Measurements from ENCODE around the gene ZNF239. TPM values are rescaled to one million over a fixed set of nuclear protein-coding genes. Genes with fewer than 3 reads are reported as not detected.
"Not testable (repeated sequence)": the region's sequence is repeated elsewhere in the genome, so short reads cannot be mapped to it uniquely, and the experiment has no call there.

ZNF239 gene
- total RNA-seq, 1 experiment from 2014 or later: 2.5 TPM

DNA sequence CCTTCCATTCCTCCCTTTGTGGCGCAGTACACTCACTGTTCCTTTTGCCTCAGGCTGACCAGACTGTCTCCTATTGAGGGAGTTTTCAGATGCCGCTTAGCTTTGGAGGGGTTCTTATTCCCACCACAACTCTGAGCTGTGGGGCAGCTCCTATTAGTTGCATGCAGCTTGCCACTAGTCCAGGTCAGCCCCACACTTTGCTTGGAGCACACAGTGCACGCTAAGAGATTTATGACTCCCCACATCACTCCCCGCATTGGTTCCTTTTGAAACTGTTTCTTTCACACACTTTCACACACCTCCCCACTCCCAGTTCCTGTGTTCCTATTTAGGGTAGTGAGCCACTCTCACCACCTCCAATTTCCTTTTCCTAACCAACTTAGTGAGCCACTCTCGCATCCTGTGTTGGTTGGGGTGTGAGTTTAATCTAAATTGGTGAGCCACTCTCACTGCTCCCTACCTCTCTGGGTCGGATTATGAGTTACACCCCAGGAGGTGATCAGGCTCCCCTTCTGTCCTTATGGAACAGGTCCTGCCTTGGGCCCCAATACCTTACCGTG is 21.4 kb upstream of the ZNF239 start:
- Histone ChIP-seq H3K4me1 (replicated peaks) (no peaks in the 10 kb centered on the region), H3K27me3 (replicated peaks) (no peaks in the 10 kb centered on the region), H3K9me3 (replicated peaks) (peaks cover 4% of the 10 kb centered on the region; the same call in 1 of the 2 replicates), H3K27ac (no peak overlapping the region), H3K36me3 (no peaks in the 10 kb centered on the region), H3K4me3 (no peak overlapping the region)
- DNase-seq (ENCODE audit: low read depth in 1 of 2, low spot score in 2 of 2): no peak

DNA sequence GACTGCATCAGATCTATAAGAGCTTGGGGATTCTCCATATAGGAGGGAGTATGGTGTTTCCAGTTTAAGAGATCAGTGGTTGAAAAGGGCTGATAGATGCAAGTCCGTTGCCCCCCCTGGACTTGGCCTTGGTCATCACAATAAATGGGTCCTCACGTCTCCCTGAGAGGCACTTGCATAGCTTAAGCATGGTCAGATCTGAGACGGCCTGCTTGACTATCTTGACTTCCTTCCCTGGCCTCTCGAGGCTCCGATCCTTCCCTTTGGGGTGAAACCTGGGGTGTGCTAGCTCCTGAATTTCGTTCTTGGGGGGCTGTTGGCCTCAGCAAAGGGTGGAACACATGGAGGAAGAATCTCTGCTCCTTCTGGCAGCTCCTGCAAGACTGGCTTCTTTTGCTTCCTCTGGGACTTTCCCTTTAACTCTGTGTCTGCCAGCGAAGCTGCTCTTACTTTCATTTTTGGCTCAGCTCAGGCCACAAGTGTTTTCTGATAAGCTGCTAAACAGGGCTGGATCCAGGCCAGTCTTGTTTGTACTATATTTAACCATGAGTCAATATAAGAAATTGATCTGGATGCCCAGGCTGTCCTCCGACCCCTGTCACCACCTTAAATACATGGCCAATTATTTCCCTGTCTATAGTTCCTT is 20.7 kb upstream of the ZNF239 start:
- no peaks in the 10 kb centered on the region for H3K27me3 ChIP-seq (replicated peaks)
- no peak overlapping the region for H3K27ac ChIP-seq
- peaks cover 4% of the 10 kb centered on the region; the same call in 1 of the 2 replicates for H3K9me3 ChIP-seq (replicated peaks)
- no peaks in the 10 kb centered on the region for H3K36me3 ChIP-seq
- no peaks in the 10 kb centered on the region for H3K4me1 ChIP-seq (replicated peaks)
- no peak overlapping the region for H3K4me3 ChIP-seq
- peak in 1 of 2 experiments; percentile 11 for DNase-seq (ENCODE audit: low read depth in 1 of 2, low spot score in 2 of 2)

DNA sequence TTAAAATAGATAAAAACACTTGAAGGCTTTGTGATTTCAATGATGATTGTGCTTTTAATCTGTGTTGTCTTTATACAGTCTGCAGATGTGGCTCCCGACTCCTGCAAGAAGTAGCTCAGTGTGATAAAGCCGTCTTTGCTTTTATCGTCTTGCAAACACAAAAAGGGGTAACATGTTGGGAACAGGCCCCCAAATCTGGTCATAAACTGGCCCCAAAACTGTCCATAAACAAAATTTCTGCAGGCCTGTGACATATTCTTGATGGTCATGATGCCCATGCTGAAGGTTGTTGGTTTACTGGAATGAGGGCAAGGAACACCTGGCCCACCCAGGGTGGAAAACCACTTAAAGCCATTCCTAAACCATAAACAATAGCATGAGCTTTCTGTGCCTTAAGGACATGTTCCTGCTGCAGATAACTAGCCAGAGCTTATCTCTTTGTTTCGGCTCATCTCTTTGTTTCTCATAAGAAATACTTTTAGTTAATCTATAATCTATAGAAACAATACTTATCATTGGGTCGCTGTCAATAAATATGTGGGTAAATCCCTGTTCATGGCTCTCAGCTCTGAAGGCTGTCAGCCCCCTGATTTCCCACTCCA is 17.0 kb upstream of the ZNF239 start:
- no peaks in the 10 kb centered on the region for H3K4me1 ChIP-seq (replicated peaks)
- H3K4me3 ChIP-seq: no peak overlapping the region
- H3K27me3 ChIP-seq (replicated peaks): no peaks in the 10 kb centered on the region
- no peak overlapping the region for H3K27ac ChIP-seq
- peaks cover 4% of the 10 kb centered on the region; the same call in 1 of the 2 replicates for H3K9me3 ChIP-seq (replicated peaks)
- DNase-seq (ENCODE audit: low read depth in 1 of 2, low spot score in 2 of 2): no peak
- H3K36me3 ChIP-seq: no peaks in the 10 kb centered on the region

DNA sequence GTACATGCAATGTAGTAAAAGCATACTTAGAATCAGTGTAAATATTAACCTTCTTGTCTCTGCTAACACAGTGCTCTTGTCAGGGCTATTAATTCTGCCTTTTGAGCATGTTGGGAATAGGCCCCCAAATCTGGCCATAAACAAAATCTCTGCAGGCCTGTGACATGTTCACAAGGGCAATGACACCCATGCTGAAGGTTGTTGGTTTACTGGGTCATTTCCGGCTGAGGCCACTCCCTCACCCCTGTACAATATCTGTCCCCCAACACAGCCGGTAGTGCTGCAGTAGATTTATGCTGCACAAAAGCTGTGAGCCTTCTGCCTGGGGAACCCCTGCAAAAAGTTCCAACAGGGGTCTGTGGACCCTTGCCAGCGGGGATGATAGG is 12.3 kb upstream of the ZNF239 start:
- H3K4me3 ChIP-seq; H3K4me1 ChIP-seq (replicated peaks); H3K9me3 ChIP-seq (replicated peaks); DNase-seq (ENCODE audit: low read depth in 1 of 2, low spot score in 2 of 2); H3K27ac ChIP-seq; H3K27me3 ChIP-seq (replicated peaks); H3K36me3 ChIP-seq: not testable (repeated sequence)

- peaks cover 4% of the 10 kb centered on the region; the same call in 1 of the 2 replicates for H3K9me3 ChIP-seq (replicated peaks)
- no peak overlapping the region for H3K4me3 ChIP-seq
- H3K27me3 ChIP-seq (replicated peaks): no peaks in the 10 kb centered on the region
- no peak overlapping the region for H3K27ac ChIP-seq
- DNase-seq (ENCODE audit: low read depth in 1 of 2, low spot score in 2 of 2): no peak
- no peaks in the 10 kb centered on the region for H3K4me1 ChIP-seq (replicated peaks)
- no peaks in the 10 kb centered on the region for H3K36me3 ChIP-seq
Observed at GRCh38 chr10:43585981-43586729, 11.7 kb upstream of the ZNF239 start.

GRCh38 chr10:43585046-43585445 is 10.6 kb upstream of the ZNF239 start:
- H3K36me3 ChIP-seq: no peaks in the 10 kb centered on the region
- H3K27me3 ChIP-seq (replicated peaks): no peaks in the 10 kb centered on the region
- H3K4me3 ChIP-seq: no peak overlapping the region
- peaks cover 4% of the 10 kb centered on the region; the same call in 1 of the 2 replicates for H3K9me3 ChIP-seq (replicated peaks)
- DNase-seq (ENCODE audit: low read depth in 1 of 2, low spot score in 2 of 2): no peak
- H3K27ac ChIP-seq: no peak overlapping the region
- H3K4me1 ChIP-seq (replicated peaks): no peaks in the 10 kb centered on the region

- H3K9me3 ChIP-seq (replicated peaks): peaks cover 4% of the 10 kb centered on the region; the same call in 1 of the 2 replicates
- H3K27ac ChIP-seq: no peak overlapping the region
- no peaks in the 10 kb centered on the region for H3K36me3 ChIP-seq
- DNase-seq (ENCODE audit: low read depth in 1 of 2, low spot score in 2 of 2): no peak
- no peaks in the 10 kb centered on the region for H3K27me3 ChIP-seq (replicated peaks)
- H3K4me1 ChIP-seq (replicated peaks): no peaks in the 10 kb centered on the region
- H3K4me3 ChIP-seq: no peak overlapping the region
Observed at GRCh38 chr10:43584051-43584450, 9.6 kb upstream of the ZNF239 start.

- Histone ChIP-seq H3K27me3 (replicated peaks) (no peaks in the 10 kb centered on the region), H3K36me3 (no peaks in the 10 kb centered on the region)
Observed at GRCh38 chr10:43576580-43576979, 2.2 kb upstream of the ZNF239 start.

GRCh38 chr10:43576062-43576461 is 1.6 kb upstream of the ZNF239 start:
- H3K9me3 ChIP-seq (replicated peaks): peaks cover 5% of the 10 kb centered on the region; the same call in 1 of the 2 replicates
- H3K27me3 ChIP-seq (replicated peaks): no peaks in the 10 kb centered on the region
- DNase-seq (ENCODE audit: low read depth in 1 of 2, low spot score in 2 of 2): no peak
- H3K4me3 ChIP-seq: no peak overlapping the region
- H3K27ac ChIP-seq: no peak overlapping the region
- H3K36me3 ChIP-seq: no peaks in the 10 kb centered on the region
- no peaks in the 10 kb centered on the region for H3K4me1 ChIP-seq (replicated peaks)

More at GRCh38 chr10:43576580-43576979, 2.2 kb upstream of the ZNF239 start:
- Histone ChIP-seq H3K4me1 (replicated peaks) (no peaks in the 10 kb centered on the region), H3K4me3 (no peak overlapping the region), H3K9me3 (replicated peaks) (peaks cover 5% of the 10 kb centered on the region; the same call in 1 of the 2 replicates), H3K27ac (no peak overlapping the region)
- no peak for DNase-seq (ENCODE audit: low read depth in 1 of 2, low spot score in 2 of 2)

GRCh38 chr10:43574906-43575305 is 490 bp upstream of the ZNF239 start:
- Histone ChIP-seq H3K4me1 (replicated peaks) (no peaks in the 10 kb centered on the region), H3K27me3 (replicated peaks) (no peaks in the 10 kb centered on the region), H3K27ac (no peak overlapping the region), H3K9me3 (replicated peaks) (peaks cover 5% of the 10 kb centered on the region; the same call in 1 of the 2 replicates), H3K4me3 (no peak overlapping the region), H3K36me3 (no peaks in the 10 kb centered on the region)
- DNase-seq (ENCODE audit: low read depth in 1 of 2, low spot score in 2 of 2): no peak

- Histone ChIP-seq H3K9me3 (replicated peaks) (peaks cover 5% of the 10 kb centered on the region; the same call in 1 of the 2 replicates), H3K27ac (no peak overlapping the region), H3K4me1 (replicated peaks) (no peaks in the 10 kb centered on the region), H3K4me3 (no peak overlapping the region), H3K36me3 (no peaks in the 10 kb centered on the region), H3K27me3 (replicated peaks) (no peaks in the 10 kb centered on the region)
- no peak for DNase-seq (ENCODE audit: low read depth in 1 of 2, low spot score in 2 of 2)
Observed at GRCh38 chr10:43573250-43574000, 991 bp downstream of the ZNF239 start.

GRCh38 chr10:43570971-43571370 is 3.4 kb downstream of the ZNF239 start:
- no peaks in the 10 kb centered on the region for H3K27me3 ChIP-seq (replicated peaks)
- no peak overlapping the region for H3K27ac ChIP-seq
- DNase-seq (ENCODE audit: low read depth in 1 of 2, low spot score in 2 of 2): no peak
- H3K36me3 ChIP-seq: no peaks in the 10 kb centered on the region
- peaks cover 5% of the 10 kb centered on the region; the same call in 1 of the 2 replicates for H3K9me3 ChIP-seq (replicated peaks)
- H3K4me1 ChIP-seq (replicated peaks): no peaks in the 10 kb centered on the region
- no peak overlapping the region for H3K4me3 ChIP-seq

- Histone ChIP-seq H3K27ac (no peak overlapping the region), H3K36me3 (no peaks in the 10 kb centered on the region), H3K9me3 (replicated peaks) (peaks cover 5% of the 10 kb centered on the region; the same call in 1 of the 2 replicates), H3K4me1 (replicated peaks) (no peaks in the 10 kb centered on the region), H3K27me3 (replicated peaks) (no peaks in the 10 kb centered on the region), H3K4me3 (no peak overlapping the region)
- no peak for DNase-seq (ENCODE audit: low read depth in 1 of 2, low spot score in 2 of 2)
Observed at GRCh38 chr10:43569681-43570080, 4.7 kb downstream of the ZNF239 start.

Measured in SJSA1 (cell line).